ENCODE data around the gene PCDHA6.
"Not testable (repeated sequence)": the region's sequence is repeated elsewhere in the genome, so short reads cannot be mapped to it uniquely, and the experiment has no call there.

GRCh38 chr5:140829511-140830501 is 2.0 kb downstream of the PCDHA6 start:
- TF ChIP-seq, protein P1, sequence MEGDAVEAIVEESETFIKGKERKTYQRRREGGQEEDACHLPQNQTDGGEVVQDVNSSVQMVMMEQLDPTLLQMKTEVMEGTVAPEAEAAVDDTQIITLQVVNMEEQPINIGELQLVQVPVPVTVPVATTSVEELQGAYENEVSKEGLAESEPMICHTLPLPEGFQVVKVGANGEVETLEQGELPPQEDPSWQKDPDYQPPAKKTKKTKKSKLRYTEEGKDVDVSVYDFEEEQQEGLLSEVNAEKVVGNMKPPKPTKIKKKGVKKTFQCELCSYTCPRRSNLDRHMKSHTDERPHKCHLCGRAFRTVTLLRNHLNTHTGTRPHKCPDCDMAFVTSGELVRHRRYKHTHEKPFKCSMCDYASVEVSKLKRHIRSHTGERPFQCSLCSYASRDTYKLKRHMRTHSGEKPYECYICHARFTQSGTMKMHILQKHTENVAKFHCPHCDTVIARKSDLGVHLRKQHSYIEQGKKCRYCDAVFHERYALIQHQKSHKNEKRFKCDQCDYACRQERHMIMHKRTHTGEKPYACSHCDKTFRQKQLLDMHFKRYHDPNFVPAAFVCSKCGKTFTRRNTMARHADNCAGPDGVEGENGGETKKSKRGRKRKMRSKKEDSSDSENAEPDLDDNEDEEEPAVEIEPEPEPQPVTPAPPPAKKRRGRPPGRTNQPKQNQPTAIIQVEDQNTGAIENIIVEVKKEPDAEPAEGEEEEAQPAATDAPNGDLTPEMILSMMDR (IDR thresholded peaks at IDR 0.05), result not testable (repeated sequence)
- TF ChIP-seq POLR2A (IDR thresholded peaks at IDR 0.05), result not testable (repeated sequence)

Data from esophagus squamous epithelium (tissue), 4 donors.